ENCODE data around the gene SKAP1.
"Not testable (repeated sequence)": the region's sequence is repeated elsewhere in the genome, so short reads cannot be mapped to it uniquely, and the experiment has no call there.

SKAP1 gene

GRCh38 chr17:48340916-48341315 is 89.1 kb downstream of the SKAP1 start:
- H3K27me3 ChIP-seq (ENCODE audit: insufficient read depth, poor library complexity, severe bottlenecking) = peaks cover 8% of the 10 kb centered on the region
- H3K4me3 ChIP-seq (replicated peaks; ENCODE audit: insufficient read depth, low read length) = no peak overlapping the region
- TF ChIP-seq, protein P1, sequence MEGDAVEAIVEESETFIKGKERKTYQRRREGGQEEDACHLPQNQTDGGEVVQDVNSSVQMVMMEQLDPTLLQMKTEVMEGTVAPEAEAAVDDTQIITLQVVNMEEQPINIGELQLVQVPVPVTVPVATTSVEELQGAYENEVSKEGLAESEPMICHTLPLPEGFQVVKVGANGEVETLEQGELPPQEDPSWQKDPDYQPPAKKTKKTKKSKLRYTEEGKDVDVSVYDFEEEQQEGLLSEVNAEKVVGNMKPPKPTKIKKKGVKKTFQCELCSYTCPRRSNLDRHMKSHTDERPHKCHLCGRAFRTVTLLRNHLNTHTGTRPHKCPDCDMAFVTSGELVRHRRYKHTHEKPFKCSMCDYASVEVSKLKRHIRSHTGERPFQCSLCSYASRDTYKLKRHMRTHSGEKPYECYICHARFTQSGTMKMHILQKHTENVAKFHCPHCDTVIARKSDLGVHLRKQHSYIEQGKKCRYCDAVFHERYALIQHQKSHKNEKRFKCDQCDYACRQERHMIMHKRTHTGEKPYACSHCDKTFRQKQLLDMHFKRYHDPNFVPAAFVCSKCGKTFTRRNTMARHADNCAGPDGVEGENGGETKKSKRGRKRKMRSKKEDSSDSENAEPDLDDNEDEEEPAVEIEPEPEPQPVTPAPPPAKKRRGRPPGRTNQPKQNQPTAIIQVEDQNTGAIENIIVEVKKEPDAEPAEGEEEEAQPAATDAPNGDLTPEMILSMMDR (IDR thresholded peaks at IDR 0.05; ENCODE audit: insufficient read depth, low read length) = no peak
- no peak for TF ChIP-seq REST (IDR thresholded peaks at IDR 0.05; ENCODE audit: insufficient replicate concordance, low read depth)
- no peak for TF ChIP-seq SPI1 (IDR thresholded peaks at IDR 0.05; ENCODE audit: borderline replicate concordance, low read depth)
- TF ChIP-seq GABPA (IDR thresholded peaks at IDR 0.05; ENCODE audit: low read depth) = no peak
- no peak for TF ChIP-seq POLR2AphosphoS5 (IDR thresholded peaks at IDR 0.05; ENCODE audit: low read depth)
- no peak overlapping the region for H3K27ac ChIP-seq (replicated peaks)
- no peak for DNase-seq (ENCODE audit: low read depth in 1 of 2, low spot score in 1 of 2)

- Histone ChIP-seq H3K27me3 (ENCODE audit: insufficient read depth, poor library complexity, severe bottlenecking) (peaks cover 6% of the 10 kb centered on the region), H3K4me3 (replicated peaks; ENCODE audit: insufficient read depth, low read length) (no peak overlapping the region), H3K27ac (replicated peaks) (no peak overlapping the region)
- no peak for DNase-seq (ENCODE audit: low read depth in 1 of 2, low spot score in 1 of 2)
- TF ChIP-seq, protein P1 (IDR thresholded peaks at IDR 0.05; ENCODE audit: insufficient read depth, low read length) = no peak
- TF ChIP-seq REST (IDR thresholded peaks at IDR 0.05; ENCODE audit: insufficient replicate concordance, low read depth) = no peak
- TF ChIP-seq POLR2AphosphoS5 (IDR thresholded peaks at IDR 0.05; ENCODE audit: low read depth) = no peak
- no peak for TF ChIP-seq SPI1 (IDR thresholded peaks at IDR 0.05; ENCODE audit: borderline replicate concordance, low read depth)
- TF ChIP-seq GABPA (IDR thresholded peaks at IDR 0.05; ENCODE audit: low read depth) = no peak
Measured at GRCh38 chr17:48338720-48339119, 91.3 kb downstream of the SKAP1 start.

- not testable (repeated sequence) for DNase-seq (ENCODE audit: low read depth in 1 of 2, low spot score in 1 of 2); H3K27me3 ChIP-seq (ENCODE audit: insufficient read depth, poor library complexity, severe bottlenecking); H3K4me3 ChIP-seq (replicated peaks; ENCODE audit: insufficient read depth, low read length)
Measured at GRCh38 chr17:48337903-48338302, 92.1 kb downstream of the SKAP1 start.

DNA sequence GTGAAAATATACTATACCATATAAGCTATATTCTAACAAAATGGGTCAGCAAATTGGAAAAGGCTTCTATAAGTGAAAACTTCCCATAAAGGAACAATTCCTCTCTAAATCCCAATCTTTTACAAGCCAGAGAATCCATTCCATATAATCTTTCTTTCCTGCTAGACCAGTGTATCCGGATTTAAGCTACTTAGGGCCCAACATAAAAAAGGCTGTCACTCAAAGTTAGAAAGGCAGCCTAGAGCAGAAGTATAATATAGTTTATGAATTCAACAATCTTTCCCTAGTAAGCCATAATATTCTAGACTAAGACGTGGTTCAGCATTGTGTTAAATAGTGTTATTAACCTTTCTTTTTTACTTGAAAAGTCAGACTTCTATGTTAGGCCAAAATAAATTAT is 93.0 kb downstream of the SKAP1 start:
- no peak overlapping the region for H3K27ac ChIP-seq (replicated peaks)
- H3K27me3 ChIP-seq (ENCODE audit: insufficient read depth, poor library complexity, severe bottlenecking) = peaks cover 4% of the 10 kb centered on the region
- H3K4me3 ChIP-seq (replicated peaks; ENCODE audit: insufficient read depth, low read length) = no peak overlapping the region
- no peak for DNase-seq (ENCODE audit: low read depth in 1 of 2, low spot score in 1 of 2)
- TF ChIP-seq POLR2AphosphoS5 (IDR thresholded peaks at IDR 0.05; ENCODE audit: low read depth) (no peak), SPI1 (IDR thresholded peaks at IDR 0.05; ENCODE audit: borderline replicate concordance, low read depth) (no peak), REST (IDR thresholded peaks at IDR 0.05; ENCODE audit: insufficient replicate concordance, low read depth) (no peak), GABPA (IDR thresholded peaks at IDR 0.05; ENCODE audit: low read depth) (no peak)
- TF ChIP-seq, protein P1 (IDR thresholded peaks at IDR 0.05; ENCODE audit: insufficient read depth, low read length) = no peak

More at GRCh38 chr17:48337903-48338302, 92.1 kb downstream of the SKAP1 start:
- not testable (repeated sequence) for H3K27ac ChIP-seq (replicated peaks)

All from HL-60 (cell line).